IPS-NIHi7 (cell line): ENCODE data around the gene RYR1.
"Not testable (repeated sequence)": the region's sequence is repeated elsewhere in the genome, so short reads cannot be mapped to it uniquely, and the experiment has no call there.

Source experiments
- DNase-seq: peaks from one replicate; pipeline ENCODE4 v3.0.0; 2012; ENCODE audit warnings: mixed read lengths; ENCODE audit errors: extremely low spot score

Gene RYR1

DNA sequence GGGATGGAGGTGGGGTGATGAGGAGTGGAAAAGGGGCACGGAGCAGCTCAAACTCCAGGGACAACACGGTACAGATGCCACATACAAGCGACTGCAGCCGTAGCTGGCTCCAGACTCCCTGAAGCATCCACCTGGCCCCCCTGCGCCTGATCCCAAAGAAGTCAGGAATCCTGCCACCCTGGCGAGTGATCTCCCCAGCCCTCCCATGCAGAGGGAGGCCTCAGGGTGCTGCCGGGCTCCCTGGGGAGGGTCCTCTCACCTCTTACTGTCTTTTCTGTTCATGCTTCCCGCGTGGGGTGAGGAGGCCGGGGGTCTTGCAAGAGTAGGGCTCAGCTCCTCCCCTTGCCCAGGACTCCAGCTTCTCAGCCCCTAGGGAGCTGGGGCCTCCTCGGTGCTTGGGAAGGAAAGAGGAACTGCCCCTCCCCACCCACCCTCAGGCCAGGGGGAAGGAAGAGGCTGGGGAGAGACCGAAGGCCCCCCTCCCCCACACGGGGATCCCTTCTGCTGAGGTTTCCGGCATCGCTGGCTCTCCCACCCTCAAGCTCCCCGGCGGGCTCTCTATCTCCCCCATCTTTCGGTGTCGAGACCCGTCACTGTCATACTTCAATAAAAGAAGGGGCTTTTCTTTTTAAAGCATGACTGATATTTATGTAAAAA is 7.6 kb upstream of the RYR1 start, which contains the start of gene RASGRP4:
RASGRP4 (minus strand) TSS at position 410 of the 657 bp plus-strand sequence; CDS start at position 282, 128 bp downstream.
- peak; percentile 53 for DNase-seq

- not testable (repeated sequence) for DNase-seq
Measured at GRCh38 chr19:38427035-38427677, 6.3 kb upstream of the RYR1 start.

DNA sequence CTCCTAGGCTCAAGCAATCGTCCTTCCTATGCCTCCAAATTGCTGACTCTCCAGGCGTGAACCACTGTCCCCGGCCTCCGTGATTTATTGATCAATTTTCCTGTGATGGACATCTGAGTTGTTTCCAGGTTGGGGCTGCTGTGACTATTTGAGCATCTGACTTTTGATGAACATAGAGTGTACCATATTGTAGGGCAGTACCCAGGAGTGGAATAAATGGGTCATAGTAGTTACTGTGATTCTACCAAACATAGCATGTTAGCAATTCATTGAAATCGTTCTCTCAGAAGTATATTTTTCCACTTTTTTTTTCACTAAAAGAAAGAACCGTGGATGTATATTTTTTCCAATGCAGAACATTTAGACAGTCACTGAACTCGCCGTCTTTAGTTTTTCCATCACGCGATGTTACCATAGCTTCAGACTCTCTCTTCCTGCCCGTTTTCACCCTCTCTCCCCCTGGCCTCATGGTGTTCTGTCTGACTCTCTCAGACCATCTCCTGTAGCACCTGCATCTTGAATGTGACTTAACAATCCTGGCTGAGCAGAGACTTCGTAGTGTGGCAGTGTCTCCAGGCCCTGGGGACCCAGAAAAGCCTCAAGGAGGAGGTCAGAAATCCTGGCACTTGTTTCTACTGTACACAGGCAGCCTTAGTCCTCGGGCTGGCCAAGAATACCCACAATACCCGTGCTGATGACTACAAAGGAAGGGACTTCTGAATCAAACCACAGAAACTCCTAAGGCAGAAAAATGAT is 4.3 kb upstream of the RYR1 start:
- no peak for DNase-seq

DNA sequence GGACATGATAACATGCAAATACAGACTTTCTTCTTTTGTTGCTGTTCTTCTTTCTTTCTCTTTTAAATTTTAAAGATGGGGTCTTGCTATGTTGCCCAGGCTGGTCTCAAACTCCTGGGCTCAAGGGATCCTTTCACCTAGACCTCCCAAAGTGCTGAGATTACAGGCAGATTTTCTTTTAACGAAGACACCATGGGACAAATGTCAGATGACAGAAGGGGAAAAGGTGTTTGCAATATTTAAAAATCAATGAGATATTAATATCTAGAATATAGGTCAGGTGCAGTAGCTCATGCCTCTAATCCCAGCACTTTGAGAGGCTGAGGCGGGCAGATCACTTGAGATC is 3.7 kb upstream of the RYR1 start:
- DNase-seq = no peak

- no peak for DNase-seq
Measured at GRCh38 chr19:38430931-38431330, 2.6 kb upstream of the RYR1 start.

DNA sequence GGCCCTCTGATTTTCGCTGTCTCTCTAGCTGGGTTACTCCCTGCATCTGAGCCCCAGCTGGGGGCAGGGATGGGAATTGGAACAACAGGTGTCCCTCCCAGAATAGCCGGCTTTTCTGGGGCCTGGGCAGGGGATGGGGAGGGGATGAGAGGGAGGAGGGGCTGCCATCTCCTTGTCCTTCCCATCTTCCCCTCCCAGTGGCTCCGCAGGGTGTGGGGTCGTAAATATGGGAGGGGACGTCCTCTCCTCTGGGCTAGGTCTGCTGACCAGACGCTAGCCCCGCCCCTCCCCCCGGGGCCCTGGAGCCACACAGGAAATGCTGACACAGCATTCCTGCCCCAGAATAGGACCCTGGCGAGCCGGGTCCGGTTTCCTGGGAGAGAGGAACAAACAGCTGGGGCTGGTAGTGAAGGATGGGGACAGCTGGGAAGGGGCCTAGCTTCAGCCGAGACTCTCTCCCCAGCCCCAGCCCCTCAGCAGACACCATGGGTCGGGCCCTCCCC is 1.1 kb downstream of the RYR1 start:
- DNase-seq = peak; percentile 86

DNA sequence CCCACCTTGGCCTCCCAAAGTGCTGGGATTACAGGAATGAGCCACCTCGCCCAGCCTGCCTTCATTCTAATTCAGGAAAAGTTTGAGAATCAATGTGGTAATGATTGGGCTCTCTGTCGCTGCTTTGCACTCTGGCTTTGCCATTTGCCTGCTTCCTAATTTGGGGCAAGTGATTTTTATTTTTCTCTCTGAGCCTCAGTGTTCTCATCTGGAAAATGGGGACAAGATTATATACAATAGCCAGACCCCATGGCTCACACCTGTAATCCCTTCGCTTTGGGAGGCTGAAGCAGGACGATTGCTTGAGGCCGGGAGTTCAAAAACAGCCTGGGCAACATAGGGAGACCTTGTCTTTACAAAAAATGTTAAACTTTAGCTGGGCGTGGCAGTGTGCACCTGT is 3.8 kb downstream of the RYR1 start:
- DNase-seq = no peak

DNA sequence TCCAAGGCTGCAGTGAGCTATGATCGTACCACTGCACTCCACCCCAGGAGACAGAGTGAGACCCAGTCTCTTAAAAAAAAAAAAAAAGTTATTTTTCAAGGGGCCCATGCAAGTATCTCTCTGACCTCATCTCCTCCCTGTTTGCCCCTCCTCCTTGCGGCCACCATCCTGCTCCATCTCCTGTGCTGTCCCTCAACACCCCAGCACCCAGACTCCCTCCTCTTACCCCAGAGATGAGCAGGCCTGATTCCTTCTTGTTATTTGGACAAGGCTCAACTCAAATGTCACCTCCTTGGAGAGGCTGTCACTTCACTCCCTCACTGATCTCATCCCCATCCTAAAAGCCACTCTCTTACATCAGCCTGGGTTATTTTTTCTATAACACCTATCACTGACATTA is 4.4 kb downstream of the RYR1 start:
- DNase-seq = no peak

GRCh38 chr19:38440592-38440991 is 7.1 kb downstream of the RYR1 start:
- no peak for DNase-seq

DNA sequence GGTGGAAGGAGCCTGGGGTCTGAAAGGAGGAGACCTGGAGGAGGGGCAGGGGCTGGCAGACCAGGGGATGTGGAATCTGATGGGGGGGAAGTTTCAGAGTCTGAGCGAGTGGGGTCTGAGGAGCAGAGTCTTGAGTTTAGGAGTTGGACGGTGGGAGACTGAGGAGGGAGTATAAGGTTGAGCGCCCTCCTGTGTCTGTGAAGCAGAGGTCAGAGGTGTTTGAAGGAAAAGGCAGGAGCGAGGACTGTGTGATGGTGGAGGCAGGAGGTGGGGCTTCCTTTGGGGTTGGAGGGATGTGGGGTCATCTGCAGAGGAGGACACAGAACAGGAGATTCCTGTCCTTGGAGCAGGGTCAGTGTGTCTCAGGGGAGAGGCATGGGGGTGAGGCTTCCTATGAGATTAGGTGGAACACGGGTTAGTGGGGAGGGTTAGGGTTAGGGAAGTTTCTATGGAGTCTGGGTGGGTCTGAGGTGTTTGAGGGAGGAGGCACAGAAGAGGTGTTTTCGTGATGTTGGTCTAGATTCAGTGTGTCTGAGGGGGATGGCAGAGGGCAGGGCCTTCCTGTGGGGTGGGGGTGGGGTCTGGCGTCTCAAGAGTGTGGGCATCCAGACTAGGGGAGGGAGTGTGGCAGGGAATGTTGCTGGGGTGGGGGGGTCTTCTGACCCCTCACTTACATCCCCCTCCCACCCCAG is 8.3 kb downstream of the RYR1 start:
- DNase-seq = peak; percentile 83

GRCh38 chr19:38442736-38443135 is 9.2 kb downstream of the RYR1 start:
- no peak for DNase-seq

- no peak for DNase-seq
Measured at GRCh38 chr19:38443458-38443999, 10.0 kb downstream of the RYR1 start.

DNA sequence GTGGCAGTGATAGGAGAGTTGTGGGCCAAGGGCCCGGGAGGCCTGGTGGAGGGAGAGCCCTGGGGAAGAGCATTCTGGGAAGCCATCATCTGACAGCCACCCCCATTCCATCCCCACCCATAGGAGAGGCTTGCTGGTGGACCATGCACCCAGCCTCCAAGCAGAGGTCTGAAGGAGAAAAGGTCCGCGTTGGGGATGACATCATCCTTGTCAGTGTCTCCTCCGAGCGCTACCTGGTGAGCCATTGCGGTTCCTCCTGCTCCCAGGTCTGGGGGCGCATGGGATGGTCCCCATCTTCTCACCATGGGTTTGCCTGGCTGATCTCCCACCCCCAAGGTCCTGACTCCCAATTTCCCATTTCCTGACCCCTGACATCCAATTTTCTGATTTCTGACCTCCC is 10.5 kb downstream of the RYR1 start:
- DNase-seq = no peak

GRCh38 chr19:38445362-38445761 is 11.9 kb downstream of the RYR1 start:
- no peak for DNase-seq

DNA sequence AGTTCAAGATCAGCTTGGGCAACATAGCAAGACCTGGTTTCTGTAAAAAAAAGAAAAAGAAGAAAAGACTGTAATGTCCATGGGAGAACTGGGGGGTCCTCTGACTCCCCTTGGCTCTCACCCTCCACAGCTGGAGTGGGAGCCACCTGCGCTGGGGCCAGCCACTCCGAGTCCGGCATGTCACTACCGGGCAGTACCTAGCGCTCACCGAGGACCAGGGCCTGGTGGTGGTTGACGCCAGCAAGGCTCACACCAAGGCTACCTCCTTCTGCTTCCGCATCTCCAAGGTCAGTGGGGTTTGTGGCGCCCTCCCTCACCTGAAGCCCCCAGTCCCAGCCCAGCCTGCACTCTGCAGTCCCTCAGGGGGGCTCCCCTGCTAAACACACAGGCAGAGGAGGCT is 14.7 kb downstream of the RYR1 start:
- no peak for DNase-seq

DNA sequence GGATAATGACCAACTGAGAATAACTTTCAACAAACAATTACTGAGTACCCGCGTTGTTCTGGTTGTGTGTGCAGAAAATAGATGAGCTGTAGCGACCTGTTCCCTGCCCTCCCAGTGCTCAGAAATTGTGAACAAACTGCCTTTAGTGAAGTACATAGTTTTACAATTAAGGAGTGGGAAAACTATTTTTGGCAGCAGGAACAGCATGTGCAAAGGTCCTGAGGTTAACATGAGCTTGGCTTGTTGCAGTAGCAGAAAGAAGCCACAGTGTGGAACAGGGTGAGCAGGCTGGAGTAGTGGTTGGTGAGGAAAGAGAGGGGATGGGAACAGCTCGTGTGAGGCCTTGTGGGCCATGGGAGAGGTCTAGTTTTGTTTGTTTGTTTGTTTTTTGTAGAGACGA is 16.0 kb downstream of the RYR1 start:
- DNase-seq = no peak

DNA sequence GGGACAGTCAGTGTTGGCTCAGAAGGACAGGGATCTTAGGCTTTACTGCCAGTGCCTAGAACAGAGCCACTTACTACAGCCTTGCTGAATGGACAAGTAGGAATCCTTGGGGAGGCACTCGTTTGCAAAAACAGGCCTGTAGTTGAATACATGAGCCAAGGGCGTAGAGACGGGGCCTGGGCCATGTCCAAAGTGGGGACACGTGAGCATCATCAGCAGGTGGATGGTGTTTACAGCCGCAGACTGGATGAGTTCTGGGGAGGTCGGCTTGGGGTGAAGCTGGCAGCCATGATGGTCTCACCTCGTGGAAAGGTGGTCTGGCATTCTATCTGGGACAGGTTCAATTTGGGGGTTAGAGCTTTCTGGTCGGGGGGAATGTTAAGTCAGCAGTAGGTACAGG is 17.5 kb downstream of the RYR1 start:
- no peak for DNase-seq

- no peak for DNase-seq
Measured at GRCh38 chr19:38451629-38452028, 18.1 kb downstream of the RYR1 start.

DNA sequence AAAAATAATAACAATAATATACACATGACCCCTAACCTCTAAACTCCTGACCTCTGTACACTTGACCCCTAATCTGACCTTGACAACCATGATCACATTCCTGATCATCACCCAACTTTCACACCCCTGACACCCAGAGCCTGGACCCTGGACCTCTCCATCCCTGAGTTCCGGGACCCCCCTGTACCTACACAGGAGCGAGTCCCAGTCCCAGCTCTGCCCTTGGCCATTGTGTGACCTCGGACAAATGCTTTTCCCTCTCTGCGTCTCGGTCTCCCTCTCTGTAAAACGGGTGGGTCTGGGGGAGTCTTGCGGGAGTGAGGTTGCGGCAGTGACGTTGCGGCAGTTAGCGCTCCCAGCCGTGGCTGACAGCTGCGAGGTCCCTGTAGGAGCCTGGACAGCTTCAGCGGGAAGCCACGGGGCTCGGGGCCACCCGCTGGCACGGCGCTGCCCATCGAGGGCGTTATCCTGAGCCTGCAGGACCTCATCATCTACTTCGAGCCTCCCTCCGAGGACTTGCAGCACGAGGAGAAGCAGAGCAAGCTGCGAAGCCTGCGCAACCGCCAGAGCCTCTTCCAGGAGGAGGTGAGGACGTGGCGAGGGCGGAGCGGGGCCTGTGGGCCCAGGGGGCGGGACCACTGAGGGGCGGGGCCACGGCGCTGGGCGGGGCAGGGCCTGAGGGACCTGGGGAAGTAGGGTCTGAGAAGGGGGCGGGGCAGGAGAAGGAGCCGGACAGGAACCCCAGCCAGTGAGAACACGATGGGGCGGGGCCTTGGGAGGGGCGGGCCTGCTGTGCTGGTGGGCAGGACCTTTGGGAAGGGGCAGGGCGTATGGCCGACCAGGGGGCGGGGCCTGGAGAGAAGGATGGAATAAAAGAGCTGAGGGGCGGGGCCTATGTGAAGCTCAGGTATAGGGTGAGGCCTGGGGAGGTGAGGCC is 19.2 kb downstream of the RYR1 start:
- DNase-seq = peak; percentile 99

DNA sequence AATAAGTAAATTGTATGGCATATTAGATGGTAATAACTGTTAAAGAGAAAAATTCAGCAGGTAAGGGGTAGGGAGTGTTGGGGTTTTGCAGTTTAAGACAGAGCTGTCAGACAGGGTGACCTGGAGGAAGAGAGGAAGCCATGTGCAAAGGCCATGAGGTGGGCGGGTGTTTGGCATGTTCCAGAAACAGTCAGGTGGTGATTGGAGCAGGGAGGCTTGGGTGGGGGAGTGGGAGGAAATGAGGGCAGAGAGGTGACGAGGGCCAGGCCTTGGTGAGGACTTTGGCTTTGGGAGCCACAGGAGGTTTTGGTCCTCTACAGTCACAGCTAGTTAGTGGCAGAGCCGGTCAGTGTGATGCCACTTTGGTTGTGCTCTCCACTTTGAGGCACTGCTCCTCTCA is 20.1 kb downstream of the RYR1 start:
- DNase-seq = no peak

DNA sequence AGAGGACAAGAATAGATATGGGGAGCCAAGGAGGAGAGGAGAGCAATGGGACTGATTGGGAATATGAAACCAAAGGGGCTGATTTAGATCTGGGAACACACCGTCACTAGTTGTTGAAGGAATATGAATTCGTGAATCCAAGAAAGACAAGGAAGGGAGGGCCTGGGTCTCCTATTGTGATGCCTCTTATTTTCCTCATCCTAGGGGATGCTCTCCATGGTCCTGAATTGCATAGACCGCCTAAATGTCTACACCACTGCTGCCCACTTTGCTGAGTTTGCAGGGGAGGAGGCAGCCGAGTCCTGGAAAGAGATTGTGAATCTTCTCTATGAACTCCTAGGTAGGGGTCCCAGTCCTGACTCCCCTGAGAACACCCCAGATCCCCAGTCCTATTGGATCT is 21.5 kb downstream of the RYR1 start:
- DNase-seq = peak; percentile 80
